IgD-negative memory B cell (primary cell): Measurements from ENCODE around the gene CEP135. TPM values are rescaled to one million over a fixed set of nuclear protein-coding genes. Genes with fewer than 3 reads are reported as not detected.

Experiments
- H3K27ac Mint-ChIP-seq, 3 donors: one replicate each; pipeline ENCODE4 v1.8.0; 2020 to 2022; ENCODE audit warnings: mild to moderate bottlenecking in 3 of 3, mixed read lengths in 3 of 3, moderate library complexity in 1 of 3
- H3K27me3 Mint-ChIP-seq: one replicate; pipeline ENCODE4 v1.8.0; 2021; ENCODE audit warnings: mixed read lengths
- H3K36me3 Mint-ChIP-seq: one replicate; pipeline ENCODE4 v1.8.0; 2020; ENCODE audit warnings: mild to moderate bottlenecking, mixed read lengths
- H3K4me1 Mint-ChIP-seq, 3 donors: one replicate each; pipeline ENCODE4 v1.8.0; 2020 to 2022; ENCODE audit warnings: mixed read lengths in 3 of 3, mild to moderate bottlenecking in 1 of 3
- H3K4me3 Mint-ChIP-seq, 4 donors: one replicate each; pipeline ENCODE4 v1.8.0; 2020 to 2022; ENCODE audit warnings: mild to moderate bottlenecking in 4 of 4, mixed read lengths in 4 of 4, moderate library complexity in 3 of 4
- H3K9me3 Mint-ChIP-seq, 3 donors: one replicate each; pipeline ENCODE4 v1.8.0; 2020 to 2021; ENCODE audit warnings: mixed read lengths in 3 of 3, mild to moderate bottlenecking in 1 of 3
- polyA plus RNA-seq: library from polyadenylated mRNA; unstranded; fragments of 300-500 nt; fragmentation: Illumina TruSeq; gene quantifications from one replicate; pipeline ENCODE4 v1.2.3, GENCODE V29; 2021

The CEP135 gene
- polyA plus RNA-seq, 1 donor from 2014 or later = 12.5 TPM

- peaks cover 0 to 2% (median 0%) of the 10 kb centered on the region in 3 donors for H3K4me1 Mint-ChIP-seq
- no peak overlapping the region for H3K4me3 Mint-ChIP-seq
- H3K27me3 Mint-ChIP-seq = no peaks in the 10 kb centered on the region
- peaks cover 29% of the 10 kb centered on the region for H3K36me3 Mint-ChIP-seq
- H3K9me3 Mint-ChIP-seq = peaks cover 0 to 9% (median 2%) of the 10 kb centered on the region in 3 donors
- H3K27ac Mint-ChIP-seq = no peak overlapping the region
These were observed 77.9 kb downstream of the CEP135 start for GRCh38 chr4:56026596-56026995.

GRCh38 chr4:56028165-56028564 lies 79.4 kb downstream of the CEP135 start:
- Mint-ChIP-seq H3K36me3 (peaks cover 27% of the 10 kb centered on the region), H3K27ac (no peak overlapping the region), H3K4me1 (peaks cover 0 to 2% (median 0%) of the 10 kb centered on the region in 3 donors), H3K4me3 (no peak overlapping the region), H3K9me3 (peaks cover 0 to 9% (median 2%) of the 10 kb centered on the region in 3 donors), H3K27me3 (no peaks in the 10 kb centered on the region)

GRCh38 chr4:56038487-56039162 lies 89.9 kb downstream of the CEP135 start:
- Mint-ChIP-seq H3K4me1 (peaks cover 7 to 15% (median 10%) of the 10 kb centered on the region in 3 donors), H3K4me3 (no peak overlapping the region), H3K36me3 (no peaks in the 10 kb centered on the region), H3K27me3 (no peaks in the 10 kb centered on the region), H3K9me3 (peaks cover 0 to 3% (median 2%) of the 10 kb centered on the region in 3 donors), H3K27ac (no peak overlapping the region)

GRCh38 chr4:56040842-56041241 lies 92.1 kb downstream of the CEP135 start:
- H3K36me3 Mint-ChIP-seq = no peaks in the 10 kb centered on the region
- peak overlapping the region in 2 of 4 donors; percentile 3 to 64 for H3K4me3 Mint-ChIP-seq
- H3K27ac Mint-ChIP-seq = peak overlapping the region in 2 of 3 donors; percentile 6 to 59
- peaks cover 3% of the 10 kb centered on the region for H3K27me3 Mint-ChIP-seq
- peaks cover 0 to 3% (median 2%) of the 10 kb centered on the region in 3 donors for H3K9me3 Mint-ChIP-seq
- peaks cover 10 to 17% (median 11%) of the 10 kb centered on the region in 3 donors for H3K4me1 Mint-ChIP-seq

GRCh38 chr4:56042225-56042624 lies 93.5 kb downstream of the CEP135 start:
- Mint-ChIP-seq H3K27me3 (peaks cover 5% of the 10 kb centered on the region), H3K36me3 (no peaks in the 10 kb centered on the region), H3K27ac (no peak overlapping the region), H3K4me3 (peak overlapping the region in 1 of 4 donors; percentile 39), H3K9me3 (peaks cover 0 to 3% (median 0%) of the 10 kb centered on the region in 3 donors), H3K4me1 (peaks cover 10 to 15% (median 11%) of the 10 kb centered on the region in 3 donors)

GRCh38 chr4:56048383-56048701 lies 99.6 kb downstream of the CEP135 start:
- Mint-ChIP-seq H3K36me3 (no peaks in the 10 kb centered on the region), H3K27me3 (peaks cover 21% of the 10 kb centered on the region), H3K4me3 (peak overlapping the region; percentile 83 to 92 (median 88))

GRCh38 chr4:56048702-56049431 lies 100.1 kb downstream of the CEP135 start:
- Mint-ChIP-seq H3K27me3 (peaks cover 21% of the 10 kb centered on the region), H3K4me3 (peak overlapping the region; percentile 83 to 92 (median 88)), H3K36me3 (no peaks in the 10 kb centered on the region), H3K4me1 (peaks cover 4 to 15% (median 13%) of the 10 kb centered on the region in 3 donors), H3K27ac (no peak overlapping the region), H3K9me3 (no peaks in the 10 kb centered on the region)

More at GRCh38 chr4:56048383-56048701, 99.6 kb downstream of the CEP135 start:
- Mint-ChIP-seq H3K27ac (no peak overlapping the region), H3K4me1 (peaks cover 4 to 15% (median 13%) of the 10 kb centered on the region in 3 donors), H3K9me3 (no peaks in the 10 kb centered on the region)

- peak overlapping the region in 2 of 4 donors; percentile 38 to 92 for H3K4me3 Mint-ChIP-seq
- H3K9me3 Mint-ChIP-seq = no peaks in the 10 kb centered on the region
- no peak overlapping the region for H3K27ac Mint-ChIP-seq
- H3K27me3 Mint-ChIP-seq = peaks cover 20% of the 10 kb centered on the region
- no peaks in the 10 kb centered on the region for H3K36me3 Mint-ChIP-seq
- H3K4me1 Mint-ChIP-seq = peaks cover 4 to 12% (median 11%) of the 10 kb centered on the region in 3 donors
These were observed 101.9 kb downstream of the CEP135 start for GRCh38 chr4:56050625-56051024.

- Mint-ChIP-seq H3K27me3 (peaks cover 18% of the 10 kb centered on the region), H3K27ac (no peak overlapping the region), H3K9me3 (no peaks in the 10 kb centered on the region), H3K36me3 (no peaks in the 10 kb centered on the region), H3K4me1 (peaks cover 4 to 12% (median 11%) of the 10 kb centered on the region in 3 donors), H3K4me3 (peak overlapping the region in 1 of 4 donors; percentile 59)
These were observed 102.4 kb downstream of the CEP135 start for GRCh38 chr4:56051029-56051709.

GRCh38 chr4:56051710-56052075 lies 102.9 kb downstream of the CEP135 start:
- Mint-ChIP-seq H3K36me3 (no peaks in the 10 kb centered on the region), H3K4me3 (no peak overlapping the region), H3K4me1 (peaks cover 4 to 12% (median 11%) of the 10 kb centered on the region in 3 donors), H3K27me3 (peaks cover 18% of the 10 kb centered on the region), H3K27ac (no peak overlapping the region), H3K9me3 (no peaks in the 10 kb centered on the region)

- Mint-ChIP-seq H3K36me3 (no peaks in the 10 kb centered on the region), H3K4me3 (no peak overlapping the region), H3K9me3 (no peaks in the 10 kb centered on the region), H3K27me3 (peaks cover 18% of the 10 kb centered on the region), H3K27ac (no peak overlapping the region), H3K4me1 (peaks cover 4 to 12% (median 11%) of the 10 kb centered on the region in 3 donors)
These were observed 103.7 kb downstream of the CEP135 start for GRCh38 chr4:56052481-56052880.

GRCh38 chr4:56052966-56053365 lies 104.2 kb downstream of the CEP135 start:
- H3K36me3 Mint-ChIP-seq = no peaks in the 10 kb centered on the region
- peaks cover 4 to 12% (median 11%) of the 10 kb centered on the region in 3 donors for H3K4me1 Mint-ChIP-seq
- H3K27me3 Mint-ChIP-seq = peaks cover 18% of the 10 kb centered on the region
- H3K4me3 Mint-ChIP-seq = peak overlapping the region in 1 of 4 donors; percentile 60
- no peak overlapping the region for H3K27ac Mint-ChIP-seq
- H3K9me3 Mint-ChIP-seq = no peaks in the 10 kb centered on the region

GRCh38 chr4:56055027-56055977 lies 106.6 kb downstream of the CEP135 start:
- H3K27me3 Mint-ChIP-seq = peaks cover 6% of the 10 kb centered on the region
- no peak overlapping the region for H3K27ac Mint-ChIP-seq
- no peak overlapping the region for H3K4me3 Mint-ChIP-seq
- H3K4me1 Mint-ChIP-seq = peaks cover 0 to 7% (median 0%) of the 10 kb centered on the region in 3 donors
- no peaks in the 10 kb centered on the region for H3K9me3 Mint-ChIP-seq
- no peaks in the 10 kb centered on the region for H3K36me3 Mint-ChIP-seq

- Mint-ChIP-seq H3K4me3 (no peak overlapping the region), H3K36me3 (no peaks in the 10 kb centered on the region), H3K4me1 (peaks cover 0 to 2% (median 1%) of the 10 kb centered on the region in 3 donors), H3K27me3 (peaks cover 10% of the 10 kb centered on the region), H3K9me3 (peaks cover 0 to 4% (median 0%) of the 10 kb centered on the region in 3 donors), H3K27ac (no peak overlapping the region)
These were observed 107.2 kb downstream of the CEP135 start for GRCh38 chr4:56055991-56056390.
